ENCODE results near the gene ELF5. TPM values are rescaled to one million over a fixed set of nuclear protein-coding genes. Genes with fewer than 3 reads are reported as not detected.

The ELF5 gene
- not detected for polyA plus RNA-seq

DNA sequence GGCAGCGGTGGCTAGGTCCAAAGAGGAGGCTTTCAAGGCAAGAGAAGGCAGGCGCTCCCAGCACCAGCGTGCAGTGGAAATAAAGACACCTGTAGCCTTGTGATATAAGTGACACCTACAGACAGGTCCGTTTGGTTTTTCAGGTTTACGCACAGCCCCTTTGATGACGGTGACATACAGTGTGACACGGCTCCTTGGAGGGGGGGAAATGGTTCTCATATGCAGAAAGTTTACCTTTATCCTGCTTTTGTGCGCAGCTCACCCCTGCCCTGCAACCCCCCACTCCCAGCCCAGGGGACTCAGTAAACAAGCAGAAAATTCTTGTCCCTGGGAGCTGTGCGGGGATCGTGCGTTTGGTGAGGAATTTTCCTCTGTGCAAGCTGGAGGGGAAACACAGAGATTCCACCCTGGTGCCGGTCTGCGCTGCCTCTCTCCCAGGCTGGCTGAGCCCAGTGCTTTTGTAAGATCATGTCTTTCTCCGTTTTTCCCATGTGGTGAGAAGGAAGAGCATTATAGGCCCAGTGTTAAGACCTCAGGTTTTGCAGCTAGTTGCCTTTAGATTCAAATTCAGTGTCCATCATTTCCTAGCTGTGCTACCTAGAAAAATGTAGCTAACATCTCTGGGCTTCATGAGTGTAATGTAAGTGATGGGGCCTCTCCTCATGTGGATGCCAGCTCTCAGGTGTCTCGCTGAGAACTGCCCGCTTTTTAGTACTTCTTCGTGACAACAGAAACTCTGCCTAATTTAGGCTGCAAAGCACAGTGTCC, at the start of gene ELF5:
Gene ELF5, minus strand, starts transcription at position 113 of the 768 bp plus-strand sequence. CDS start 8,045 bp downstream, outside the sequence.
- Mint-ChIP-seq H3K4me1 (no peaks in the 10 kb centered on the region), H3K4me3 (no peak within 1 kb of the TSS), H3K27me3 (ENCODE audit: low read depth in 3 of 3) (peaks cover 1 to 2% (median 2%) of the 10 kb centered on the region in 3 donors), H3K9me3 (no peaks in the 10 kb centered on the region), H3K27ac (no peak within 1 kb of the TSS), H3K36me3 (no peaks in the 10 kb centered on the region)
- no peak for DNase-seq

DNA sequence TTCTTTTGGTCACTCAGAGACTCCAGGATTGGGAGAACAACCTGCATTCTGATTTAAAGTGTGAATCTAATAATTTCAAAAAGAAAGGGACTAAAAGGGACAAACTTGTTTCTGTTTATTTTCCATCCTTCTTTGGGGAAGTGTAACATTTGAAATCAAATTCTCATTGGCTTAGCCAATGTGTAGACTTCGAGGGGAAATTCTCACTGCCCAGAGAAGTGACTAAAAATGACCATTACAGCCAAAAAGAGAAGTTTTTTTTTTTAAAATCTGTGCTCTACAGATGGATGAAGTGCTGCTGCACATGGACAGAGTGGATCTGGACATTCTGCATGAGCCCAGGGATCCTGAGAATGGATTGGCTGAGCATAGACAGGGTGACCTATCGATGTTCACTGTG, 49.4 kb upstream of the ELF5 start:
- H3K27me3 Mint-ChIP-seq (ENCODE audit: low read depth in 3 of 3): peaks cover 0 to 26% (median 6%) of the 10 kb centered on the region in 3 donors

DNA sequence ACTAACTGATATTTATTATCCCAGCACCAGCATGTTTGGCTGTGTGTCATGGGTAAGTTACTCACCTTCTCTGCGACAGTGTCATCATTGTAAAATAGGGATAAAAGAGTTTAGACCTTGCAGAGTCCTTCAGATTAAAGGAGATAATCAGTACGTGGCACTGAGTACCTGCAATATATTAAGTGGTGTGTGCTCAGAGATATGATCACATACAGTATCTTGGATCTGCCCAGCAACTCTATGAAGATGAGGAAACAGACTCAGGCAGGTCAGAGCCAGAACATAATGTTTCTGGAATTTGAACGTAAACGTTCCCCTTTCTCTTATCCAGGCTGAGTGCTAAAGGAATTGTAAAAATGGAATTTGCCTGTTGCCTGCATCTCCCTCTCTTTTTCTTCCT, 46.9 kb upstream of the ELF5 start:
- H3K27ac Mint-ChIP-seq: no peak overlapping the region
- H3K36me3 Mint-ChIP-seq: no peaks in the 10 kb centered on the region
- H3K4me3 Mint-ChIP-seq: no peak overlapping the region
- no peak for DNase-seq
- peaks cover 0 to 31% (median 4%) of the 10 kb centered on the region in 3 donors for H3K27me3 Mint-ChIP-seq (ENCODE audit: low read depth in 3 of 3)
- H3K4me1 Mint-ChIP-seq: no peaks in the 10 kb centered on the region
- no peaks in the 10 kb centered on the region for H3K9me3 Mint-ChIP-seq

More for the DNA sequence above, 49.4 kb upstream of the ELF5 start:
- no peak overlapping the region for H3K4me3 Mint-ChIP-seq
- no peaks in the 10 kb centered on the region for H3K36me3 Mint-ChIP-seq
- DNase-seq: no peak
- H3K9me3 Mint-ChIP-seq: no peaks in the 10 kb centered on the region
- no peak overlapping the region for H3K27ac Mint-ChIP-seq
- no peaks in the 10 kb centered on the region for H3K4me1 Mint-ChIP-seq

DNA sequence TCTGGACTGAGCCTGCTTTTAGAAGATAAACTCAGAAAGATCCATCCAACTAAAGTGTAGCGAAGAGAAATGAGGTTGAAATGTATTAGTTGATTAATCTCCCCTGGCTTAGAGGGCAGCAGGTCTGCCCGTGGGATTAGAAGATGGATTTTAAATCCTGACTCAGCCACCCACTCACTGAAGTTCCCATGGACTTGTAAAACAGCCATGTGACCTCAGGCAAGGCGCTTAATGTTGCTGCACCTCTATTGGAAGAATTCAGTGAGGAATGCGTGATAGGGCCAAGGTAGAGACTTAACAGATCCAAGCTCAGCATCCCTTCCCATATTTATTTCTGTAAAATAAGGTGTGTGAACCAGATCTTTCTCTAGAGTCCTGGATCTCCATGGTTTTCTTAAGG, 45.1 kb upstream of the ELF5 start:
- no peak for DNase-seq
- Mint-ChIP-seq H3K4me1 (no peaks in the 10 kb centered on the region), H3K4me3 (no peak overlapping the region), H3K36me3 (no peaks in the 10 kb centered on the region), H3K27ac (no peak overlapping the region), H3K9me3 (no peaks in the 10 kb centered on the region), H3K27me3 (ENCODE audit: low read depth in 3 of 3) (peaks cover 2 to 28% (median 4%) of the 10 kb centered on the region in 3 donors)

DNA sequence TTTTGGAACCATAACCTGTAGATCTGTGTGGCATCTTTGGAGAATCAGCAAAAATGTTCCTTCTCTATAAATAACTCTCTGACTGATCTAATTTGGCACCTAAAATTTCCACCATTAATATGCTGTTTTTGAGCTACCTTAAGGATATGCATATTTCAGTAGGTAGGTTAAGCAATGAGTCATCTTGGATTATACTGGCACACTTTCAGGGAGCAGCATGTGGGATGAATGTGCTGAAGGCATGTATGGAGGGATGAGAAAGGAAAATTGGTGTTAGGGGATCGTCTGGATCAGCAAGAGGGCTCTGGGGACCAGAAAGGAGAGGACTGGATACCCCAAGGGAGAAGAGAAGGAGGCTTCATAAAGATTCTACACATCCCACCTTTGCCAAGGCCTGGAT, 44.6 kb upstream of the ELF5 start:
- H3K4me1 Mint-ChIP-seq: no peaks in the 10 kb centered on the region
- no peak for DNase-seq
- H3K36me3 Mint-ChIP-seq: no peaks in the 10 kb centered on the region
- no peak overlapping the region for H3K27ac Mint-ChIP-seq
- H3K27me3 Mint-ChIP-seq (ENCODE audit: low read depth in 3 of 3): peaks cover 2 to 28% (median 6%) of the 10 kb centered on the region in 3 donors
- H3K4me3 Mint-ChIP-seq: no peak overlapping the region
- H3K9me3 Mint-ChIP-seq: no peaks in the 10 kb centered on the region

DNA sequence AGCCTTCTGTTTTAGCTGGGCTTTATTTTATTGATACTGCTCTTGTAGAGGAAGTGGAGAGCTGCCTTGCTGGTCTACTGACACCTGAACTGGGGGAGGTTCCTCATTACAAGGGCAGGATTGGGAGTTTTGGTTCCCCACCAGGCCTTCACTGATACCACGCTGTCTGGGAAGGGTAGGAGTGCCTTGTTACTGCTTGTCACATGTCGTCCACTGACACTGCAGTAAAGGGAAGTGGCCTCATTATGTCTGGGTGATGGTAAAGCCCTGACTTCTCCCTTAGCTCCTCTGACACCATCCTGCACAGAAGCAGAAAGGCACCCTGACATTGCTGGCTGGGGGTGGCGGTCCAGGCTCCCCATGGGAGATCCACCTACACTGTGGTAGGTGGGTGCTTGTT, 38.7 kb upstream of the ELF5 start:
- Mint-ChIP-seq H3K36me3 (no peaks in the 10 kb centered on the region), H3K27me3 (ENCODE audit: low read depth in 3 of 3) (peaks cover 2 to 6% (median 4%) of the 10 kb centered on the region in 3 donors), H3K9me3 (no peaks in the 10 kb centered on the region), H3K4me1 (no peaks in the 10 kb centered on the region), H3K27ac (no peak overlapping the region), H3K4me3 (no peak overlapping the region)
- peak in 1 of 3 donors; percentile 1 for DNase-seq

DNA sequence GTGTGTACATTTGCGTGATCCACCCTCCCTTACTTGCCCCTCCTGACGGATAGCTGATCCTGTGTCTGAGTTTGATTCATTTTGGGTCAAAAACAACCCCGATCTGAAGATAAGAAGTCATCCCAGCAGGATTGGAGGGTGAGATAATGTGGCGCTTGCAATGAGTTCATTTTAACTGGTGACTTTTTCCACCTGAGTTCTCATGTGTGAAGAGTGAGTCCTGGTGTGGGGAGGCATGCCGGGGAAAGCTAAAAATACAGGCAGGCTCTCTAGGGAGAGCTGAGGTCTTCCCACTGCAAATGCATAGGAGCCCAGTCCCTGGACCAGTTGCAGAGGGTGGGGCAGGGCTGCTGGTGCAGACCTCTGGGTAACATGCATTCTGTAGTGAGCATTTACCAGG, 35.7 kb upstream of the ELF5 start:
- Mint-ChIP-seq H3K36me3 (no peaks in the 10 kb centered on the region), H3K9me3 (no peaks in the 10 kb centered on the region), H3K4me3 (no peak overlapping the region), H3K27me3 (ENCODE audit: low read depth in 3 of 3) (peaks cover 2 to 15% (median 7%) of the 10 kb centered on the region in 3 donors), H3K4me1 (no peaks in the 10 kb centered on the region), H3K27ac (no peak overlapping the region)
- no peak for DNase-seq

DNA sequence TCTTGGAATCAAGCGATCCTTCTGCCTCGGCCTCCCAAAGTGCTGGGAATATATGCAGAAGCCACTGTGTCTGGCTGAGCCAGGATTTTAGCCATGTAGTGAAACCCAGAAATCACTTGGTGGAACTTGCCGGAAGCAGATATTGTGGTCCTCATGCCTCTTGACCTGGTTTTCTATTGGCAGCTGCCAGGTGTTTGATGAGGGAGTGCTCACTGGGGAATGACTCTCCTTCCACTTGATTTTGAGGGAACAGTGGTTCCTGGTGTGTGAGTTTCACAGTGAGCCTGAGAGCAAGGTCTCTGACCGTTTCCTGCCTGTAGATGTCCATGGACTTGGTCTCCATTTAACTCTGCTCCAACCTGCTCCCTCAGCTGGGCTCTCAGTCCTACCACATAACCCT, 34.7 kb upstream of the ELF5 start:
- no peak overlapping the region for H3K4me3 Mint-ChIP-seq
- no peaks in the 10 kb centered on the region for H3K36me3 Mint-ChIP-seq
- no peaks in the 10 kb centered on the region for H3K4me1 Mint-ChIP-seq
- H3K9me3 Mint-ChIP-seq: no peaks in the 10 kb centered on the region
- DNase-seq: no peak
- peaks cover 2 to 14% (median 6%) of the 10 kb centered on the region in 3 donors for H3K27me3 Mint-ChIP-seq (ENCODE audit: low read depth in 3 of 3)
- H3K27ac Mint-ChIP-seq: no peak overlapping the region

DNA sequence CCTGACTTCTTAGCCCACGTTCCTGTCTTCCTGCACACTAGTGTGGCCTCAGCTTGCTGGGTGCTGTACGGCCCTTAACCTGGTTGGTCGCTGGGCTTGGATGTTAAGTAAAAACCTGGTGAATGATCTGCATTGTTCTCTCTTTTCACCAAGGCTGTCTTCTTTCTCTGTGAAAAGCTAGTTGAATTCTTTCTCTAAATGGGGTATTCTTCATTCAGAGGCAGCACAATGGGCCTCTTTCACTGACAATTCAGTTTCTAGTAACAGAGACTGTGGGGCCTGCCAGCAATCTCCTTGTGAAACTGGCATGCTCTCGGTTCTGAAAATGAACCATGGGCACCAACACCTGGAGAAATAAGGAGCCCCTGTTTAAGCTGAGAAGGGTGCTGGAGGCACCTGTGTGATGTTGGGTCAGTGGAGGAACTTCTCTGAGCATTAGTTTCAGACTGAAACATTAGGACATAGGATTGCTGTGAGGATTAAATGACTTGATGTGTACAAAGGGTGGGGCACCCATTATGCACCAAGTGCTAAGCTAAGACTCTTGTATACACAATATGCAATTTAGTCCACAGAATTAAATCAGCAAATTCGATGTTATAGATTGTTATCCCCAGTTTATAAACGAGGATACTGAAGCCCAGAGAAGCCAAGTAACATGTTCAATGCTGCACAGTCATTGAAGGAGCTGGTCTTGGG, 33.1 kb upstream of the ELF5 start:
- no peaks in the 10 kb centered on the region for H3K4me1 Mint-ChIP-seq
- peaks cover 2 to 15% (median 6%) of the 10 kb centered on the region in 3 donors for H3K27me3 Mint-ChIP-seq (ENCODE audit: low read depth in 3 of 3)
- no peak overlapping the region for H3K4me3 Mint-ChIP-seq
- no peaks in the 10 kb centered on the region for H3K36me3 Mint-ChIP-seq
- no peak overlapping the region for H3K27ac Mint-ChIP-seq
- no peaks in the 10 kb centered on the region for H3K9me3 Mint-ChIP-seq
- no peak for DNase-seq

DNA sequence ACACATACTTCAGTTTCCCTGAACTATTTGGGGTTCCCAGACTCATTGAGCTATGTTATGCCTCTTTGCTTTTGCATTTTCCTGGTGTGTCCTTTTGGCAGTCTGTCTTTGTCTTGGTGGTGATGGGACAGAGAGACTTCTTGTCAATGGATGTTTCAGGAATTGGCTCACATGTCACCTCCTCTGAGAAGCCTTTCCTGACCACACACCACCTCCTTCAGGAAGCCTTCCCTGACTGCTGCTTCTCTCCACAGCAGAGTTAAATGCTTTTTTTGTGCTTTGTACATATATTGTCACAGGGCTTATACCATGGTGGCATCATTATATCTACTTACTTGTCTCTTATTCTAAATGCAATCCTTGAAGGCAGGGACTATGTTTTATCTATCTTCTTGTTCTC, 28.5 kb upstream of the ELF5 start:
- no peak for DNase-seq
- Mint-ChIP-seq H3K27ac (no peak overlapping the region), H3K4me1 (no peaks in the 10 kb centered on the region), H3K36me3 (no peaks in the 10 kb centered on the region), H3K9me3 (no peaks in the 10 kb centered on the region), H3K27me3 (ENCODE audit: low read depth in 3 of 3) (peaks cover 0 to 10% (median 6%) of the 10 kb centered on the region in 3 donors), H3K4me3 (no peak overlapping the region)

DNA sequence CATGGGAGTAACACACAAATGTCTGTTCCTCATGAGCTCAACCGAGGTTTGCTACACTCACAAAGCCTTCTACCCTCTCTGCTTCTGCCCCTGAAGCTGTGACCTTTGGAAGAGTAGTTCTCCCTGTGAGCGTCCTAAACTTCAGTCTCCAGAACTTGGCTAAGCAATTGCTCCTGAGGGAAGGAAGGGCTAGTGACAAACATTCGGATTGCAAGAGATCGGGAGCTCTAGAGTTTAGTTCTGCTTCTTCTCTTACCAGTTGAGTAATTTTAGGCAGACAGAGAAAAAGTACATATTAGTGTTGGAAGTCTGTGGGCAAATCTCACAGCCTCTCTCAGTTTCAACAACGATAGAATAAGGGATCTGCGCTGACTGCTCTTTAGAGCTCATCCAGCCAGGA, 27.3 kb upstream of the ELF5 start:
- no peaks in the 10 kb centered on the region for H3K4me1 Mint-ChIP-seq
- H3K36me3 Mint-ChIP-seq: no peaks in the 10 kb centered on the region
- no peak for DNase-seq
- no peaks in the 10 kb centered on the region for H3K9me3 Mint-ChIP-seq
- no peak overlapping the region for H3K4me3 Mint-ChIP-seq
- peaks cover 3 to 6% (median 6%) of the 10 kb centered on the region in 3 donors for H3K27me3 Mint-ChIP-seq (ENCODE audit: low read depth in 3 of 3)
- no peak overlapping the region for H3K27ac Mint-ChIP-seq

DNA sequence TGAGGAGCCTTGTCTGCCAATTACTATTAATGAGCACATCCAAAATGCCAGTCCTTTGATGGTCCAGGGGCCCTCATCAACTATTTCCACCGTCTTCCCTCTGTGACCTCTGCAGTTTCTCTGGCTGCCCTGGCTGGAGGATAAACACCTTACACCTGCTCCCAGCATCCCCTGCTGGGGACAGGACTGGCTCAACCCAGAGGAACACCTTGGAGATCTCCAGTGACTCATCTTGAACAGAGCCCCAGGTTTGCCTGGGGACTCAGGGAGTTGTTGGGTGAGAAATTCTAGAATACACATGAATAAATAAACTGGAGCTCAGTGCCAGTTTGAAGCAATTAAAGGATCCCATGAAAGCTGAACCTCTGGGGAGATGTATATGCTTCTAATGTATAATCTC, 24.0 kb upstream of the ELF5 start:
- H3K9me3 Mint-ChIP-seq: peaks cover 0 to 11% (median 2%) of the 10 kb centered on the region in 6 donors
- H3K4me1 Mint-ChIP-seq: no peaks in the 10 kb centered on the region
- peaks cover 0 to 4% (median 0%) of the 10 kb centered on the region in 3 donors for H3K36me3 Mint-ChIP-seq
- no peak overlapping the region for H3K27ac Mint-ChIP-seq
- H3K27me3 Mint-ChIP-seq (ENCODE audit: low read depth in 3 of 3): peaks cover 3 to 8% (median 6%) of the 10 kb centered on the region in 3 donors
- DNase-seq: no peak
- H3K4me3 Mint-ChIP-seq: no peak overlapping the region

DNA sequence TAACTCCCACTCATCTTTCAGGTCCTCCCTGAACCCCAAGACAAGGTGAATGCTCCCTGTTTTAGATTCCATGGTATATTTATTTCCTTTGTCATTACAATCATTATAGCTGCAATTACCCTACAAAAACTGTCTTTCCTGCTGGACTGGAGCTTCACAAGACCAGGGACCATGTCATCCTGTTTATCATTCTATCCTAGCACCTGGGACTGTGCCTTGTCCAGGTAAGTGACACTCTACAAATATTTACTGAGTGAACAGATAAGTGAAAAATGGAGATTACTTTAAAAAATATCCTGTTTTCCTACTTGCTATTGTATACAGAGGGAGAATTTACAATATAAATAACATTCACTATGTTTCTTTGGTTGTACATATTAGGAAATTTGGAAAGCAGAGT, 22.5 kb upstream of the ELF5 start:
- H3K4me3 Mint-ChIP-seq: no peak overlapping the region
- no peak for DNase-seq
- peaks cover 3 to 8% (median 3%) of the 10 kb centered on the region in 3 donors for H3K27me3 Mint-ChIP-seq (ENCODE audit: low read depth in 3 of 3)
- no peaks in the 10 kb centered on the region for H3K4me1 Mint-ChIP-seq
- peaks cover 0 to 11% (median 3%) of the 10 kb centered on the region in 6 donors for H3K9me3 Mint-ChIP-seq
- peaks cover 0 to 4% (median 0%) of the 10 kb centered on the region in 3 donors for H3K36me3 Mint-ChIP-seq
- H3K27ac Mint-ChIP-seq: no peak overlapping the region

DNA sequence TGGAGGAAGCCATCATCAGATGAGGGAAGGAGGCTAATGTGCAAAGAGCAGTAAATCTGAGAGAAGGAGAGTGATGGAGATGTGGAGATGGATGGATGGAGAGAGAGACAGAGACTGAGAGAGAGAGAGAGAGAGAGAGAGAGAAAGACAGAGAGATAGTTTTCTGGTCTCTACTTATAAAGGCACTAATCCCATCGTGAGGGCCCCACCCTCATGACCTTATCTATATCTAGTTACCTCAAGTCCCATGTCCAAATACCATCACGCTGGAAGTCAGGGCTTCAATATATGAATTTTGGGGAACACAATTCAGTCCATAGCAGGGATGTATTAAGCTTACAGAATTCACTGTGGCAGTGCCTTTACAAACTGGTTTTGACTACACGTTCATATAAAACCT, 21.2 kb upstream of the ELF5 start:
- peaks cover 0 to 4% (median 0%) of the 10 kb centered on the region in 3 donors for H3K36me3 Mint-ChIP-seq
- no peak for DNase-seq
- no peaks in the 10 kb centered on the region for H3K4me1 Mint-ChIP-seq
- no peak overlapping the region for H3K4me3 Mint-ChIP-seq
- no peak overlapping the region for H3K27ac Mint-ChIP-seq
- peaks cover 0 to 11% (median 3%) of the 10 kb centered on the region in 6 donors for H3K9me3 Mint-ChIP-seq
- H3K27me3 Mint-ChIP-seq (ENCODE audit: low read depth in 3 of 3): peaks cover 3 to 8% (median 6%) of the 10 kb centered on the region in 3 donors
